Loucy (cell line): Measurements from ENCODE around the gene GSK3B.

ENCODE experiments used
- H2AFZ ChIP-seq: fragments of 200-600 bp; sonication (generic); 2 replicates; pipeline ENCODE4 v1.6.0; 2016; ENCODE audit warnings: antibody characterized with exemption, mild to moderate bottlenecking, low read length, moderate library complexity
- H3F3A ChIP-seq: fragments of 200-600 bp; 2 replicates; pipeline ENCODE4 v1.6.0; 2016; ENCODE audit warnings: antibody characterized with exemption, low read depth, mild to moderate bottlenecking
- H3K27me3 ChIP-seq: fragments of 200-600 bp; sonication (generic); 2 replicates; pipeline ENCODE4 v1.6.1; 2014; ENCODE audit warnings: low read length, mild to moderate bottlenecking; ENCODE audit not compliant: insufficient read depth, poor library complexity, severe bottlenecking
- H3K36me3 ChIP-seq: fragments of 200-600 bp; sonication (generic); 2 replicates; pipeline ENCODE4 v1.6.1; 2016; ENCODE audit warnings: low read length; ENCODE audit not compliant: insufficient read depth
- H3K4me1 ChIP-seq: fragments of 200-600 bp; sonication (generic); 2 replicates; pipeline ENCODE4 v1.5.1; 2014; ENCODE audit warnings: low read length, mild to moderate bottlenecking; ENCODE audit not compliant: insufficient read depth, poor library complexity, severe bottlenecking
- H3K4me2 ChIP-seq: fragments of 200-600 bp; sonication (generic); 2 replicates; pipeline ENCODE4 v1.6.0; 2014; ENCODE audit warnings: antibody characterized with exemption, low read length, low read depth, mild to moderate bottlenecking; ENCODE audit not compliant: poor library complexity, severe bottlenecking
- H3K4me3 ChIP-seq: fragments of 200-600 bp; sonication (generic); 2 replicates; pipeline ENCODE4 v1.5.1; 2014; ENCODE audit warnings: low read length, mild to moderate bottlenecking, mixed read lengths; ENCODE audit not compliant: poor library complexity, severe bottlenecking
- H3K79me2 ChIP-seq: fragments of 200-600 bp; sonication (generic); 2 replicates; pipeline ENCODE4 v1.6.1; 2014; ENCODE audit warnings: low read length; ENCODE audit not compliant: insufficient read depth
- H3K9ac ChIP-seq: fragments of 200-600 bp; sonication (generic); 2 replicates; pipeline ENCODE4 v1.6.0; 2014; ENCODE audit warnings: mild to moderate bottlenecking, low read depth, low read length, moderate library complexity; ENCODE audit not compliant: poor library complexity, severe bottlenecking
- H3K9me2 ChIP-seq: fragments of 200-600 bp; sonication (generic); replicated peaks from 2 replicates; pipeline ENCODE4 v1.6.1; 2016; ENCODE audit warnings: low read depth, low read length, mixed read lengths
- H3K9me3 ChIP-seq: fragments of 200-600 bp; sonication (generic); 2 replicates; pipeline ENCODE4 v1.6.1; 2014; ENCODE audit warnings: mild to moderate bottlenecking, antibody characterized with exemption, low read length, low read depth; ENCODE audit not compliant: insufficient read depth
- H4K20me1 ChIP-seq: fragments of 200-600 bp; sonication (generic); 2 replicates; pipeline ENCODE4 v1.6.0; 2014; ENCODE audit warnings: antibody characterized with exemption, low read length, mild to moderate bottlenecking; ENCODE audit not compliant: insufficient read depth, poor library complexity, severe bottlenecking
- EZH2phosphoT487 ChIP-seq: fragments of 200-600 bp; IDR thresholded peaks from 2 replicates; pipeline ENCODE4 v1.6.1; 2018; ENCODE audit warnings: antibody characterized with exemption, mild to moderate bottlenecking, moderate library complexity, borderline replicate concordance
- TF ChIP-seq, protein P1 (sequence below): fragments of 200-600 bp; sonication (generic); conservative IDR thresholded peaks from 2 replicates; pipeline ENCODE4 v1.5.1; 2014; ENCODE audit warnings: mild to moderate bottlenecking, antibody characterized with exemption, low read length

Gene GSK3B

DNA sequence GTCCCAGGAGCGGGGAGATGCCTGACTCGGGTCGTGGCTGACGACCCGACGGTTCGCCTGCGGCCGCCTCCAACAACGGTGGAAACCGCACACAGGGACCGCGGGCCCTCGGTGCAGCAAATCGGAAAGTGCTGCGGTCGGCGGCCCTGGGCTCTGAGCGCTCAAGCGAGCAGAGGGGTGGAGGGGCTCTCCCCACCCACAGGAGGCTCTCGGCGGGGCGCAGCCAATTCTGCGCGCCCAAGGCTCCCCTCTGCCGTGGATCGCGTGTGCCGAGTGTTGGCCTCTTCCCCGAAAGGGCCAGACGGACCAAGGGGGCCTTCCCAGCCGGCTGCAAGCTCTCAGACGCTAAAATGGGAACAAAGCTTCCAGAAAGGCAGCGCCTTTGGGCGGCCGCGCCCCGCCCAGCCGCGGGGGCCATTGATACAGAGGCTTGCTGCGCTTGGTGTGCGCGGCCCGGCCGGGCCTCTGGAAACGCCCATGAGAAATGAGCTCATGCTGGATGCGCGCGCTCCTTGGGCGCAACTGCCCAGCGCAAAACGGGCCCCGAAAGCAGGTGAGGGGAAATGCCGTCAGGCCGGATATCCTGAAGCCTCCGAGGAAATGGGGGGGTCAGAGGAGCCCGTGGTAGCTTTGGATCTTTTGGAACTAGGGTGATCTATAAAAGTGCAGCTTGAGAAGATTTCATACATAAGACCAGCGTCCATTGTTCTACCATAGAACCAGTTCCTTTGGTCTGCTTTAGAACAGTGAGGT, 1.2 kb upstream of the GSK3B start:
- peaks cover 32% of the 10 kb centered on the region for H4K20me1 ChIP-seq
- no peak overlapping the region for H2AFZ ChIP-seq
- peak overlapping the region; percentile 97 for H3K9ac ChIP-seq
- H3K9me3 ChIP-seq, result no peaks in the 10 kb centered on the region
- H3K4me3 ChIP-seq, result peak overlapping the region; percentile 99
- H3K36me3 ChIP-seq, result 0 out of 2 replicates have a peak, but pooled peaks cover 5% of the 10 kb centered on the region
- no peaks in the 10 kb centered on the region for H3K9me2 ChIP-seq
- H3F3A ChIP-seq, result peaks cover 9% of the 10 kb centered on the region; the same call in 1 of the 2 replicates
- no peak for TF ChIP-seq EZH2phosphoT487
- TF ChIP-seq, protein P1, sequence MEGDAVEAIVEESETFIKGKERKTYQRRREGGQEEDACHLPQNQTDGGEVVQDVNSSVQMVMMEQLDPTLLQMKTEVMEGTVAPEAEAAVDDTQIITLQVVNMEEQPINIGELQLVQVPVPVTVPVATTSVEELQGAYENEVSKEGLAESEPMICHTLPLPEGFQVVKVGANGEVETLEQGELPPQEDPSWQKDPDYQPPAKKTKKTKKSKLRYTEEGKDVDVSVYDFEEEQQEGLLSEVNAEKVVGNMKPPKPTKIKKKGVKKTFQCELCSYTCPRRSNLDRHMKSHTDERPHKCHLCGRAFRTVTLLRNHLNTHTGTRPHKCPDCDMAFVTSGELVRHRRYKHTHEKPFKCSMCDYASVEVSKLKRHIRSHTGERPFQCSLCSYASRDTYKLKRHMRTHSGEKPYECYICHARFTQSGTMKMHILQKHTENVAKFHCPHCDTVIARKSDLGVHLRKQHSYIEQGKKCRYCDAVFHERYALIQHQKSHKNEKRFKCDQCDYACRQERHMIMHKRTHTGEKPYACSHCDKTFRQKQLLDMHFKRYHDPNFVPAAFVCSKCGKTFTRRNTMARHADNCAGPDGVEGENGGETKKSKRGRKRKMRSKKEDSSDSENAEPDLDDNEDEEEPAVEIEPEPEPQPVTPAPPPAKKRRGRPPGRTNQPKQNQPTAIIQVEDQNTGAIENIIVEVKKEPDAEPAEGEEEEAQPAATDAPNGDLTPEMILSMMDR, result no peak
- peak overlapping the region; percentile 82 for H3K4me2 ChIP-seq
- peaks cover 41% of the 10 kb centered on the region for H3K4me1 ChIP-seq
- H3K27me3 ChIP-seq, result no peaks in the 10 kb centered on the region
- peaks cover 62% of the 10 kb centered on the region for H3K79me2 ChIP-seq

DNA sequence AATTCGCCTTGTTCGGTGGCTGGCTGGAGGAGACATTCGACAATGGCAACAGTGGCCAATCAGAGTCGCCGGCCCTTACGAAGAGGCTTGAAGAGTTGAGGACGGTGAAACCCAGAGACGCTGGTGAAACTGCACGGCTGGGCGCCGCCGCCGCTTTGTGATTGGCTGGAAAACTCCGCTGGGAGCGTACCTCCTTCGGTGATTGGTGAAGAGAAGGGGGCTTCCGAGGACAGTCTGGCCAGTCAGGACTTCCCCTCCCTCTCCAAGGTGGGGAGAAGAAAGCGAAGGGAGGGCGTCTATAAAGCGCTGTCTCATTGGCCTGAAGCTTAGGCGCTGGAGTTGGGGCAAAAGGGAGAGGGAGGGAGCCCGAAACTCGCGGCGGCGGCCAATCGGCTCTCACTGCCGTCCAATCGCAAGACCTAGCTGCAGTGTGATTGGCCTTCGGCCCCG, 554 bp upstream of the GSK3B start:
- H4K20me1 ChIP-seq, result peaks cover 38% of the 10 kb centered on the region
- H3K4me3 ChIP-seq, result peak overlapping the region; percentile 99
- H3K9ac ChIP-seq, result peak overlapping the region; percentile 97
- no peaks in the 10 kb centered on the region for H3K9me3 ChIP-seq
- H3F3A ChIP-seq, result peaks cover 9% of the 10 kb centered on the region; the same call in 1 of the 2 replicates
- H3K4me1 ChIP-seq, result peaks cover 46% of the 10 kb centered on the region
- no peaks in the 10 kb centered on the region for H3K9me2 ChIP-seq
- 0 out of 2 replicates have a peak, but pooled peaks cover 5% of the 10 kb centered on the region for H3K36me3 ChIP-seq
- no peak overlapping the region for H2AFZ ChIP-seq
- peaks cover 68% of the 10 kb centered on the region for H3K79me2 ChIP-seq
- no peak overlapping the region for H3K4me2 ChIP-seq
- no peaks in the 10 kb centered on the region for H3K27me3 ChIP-seq
- TF ChIP-seq, protein P1, result no peak
- TF ChIP-seq EZH2phosphoT487, result no peak

DNA sequence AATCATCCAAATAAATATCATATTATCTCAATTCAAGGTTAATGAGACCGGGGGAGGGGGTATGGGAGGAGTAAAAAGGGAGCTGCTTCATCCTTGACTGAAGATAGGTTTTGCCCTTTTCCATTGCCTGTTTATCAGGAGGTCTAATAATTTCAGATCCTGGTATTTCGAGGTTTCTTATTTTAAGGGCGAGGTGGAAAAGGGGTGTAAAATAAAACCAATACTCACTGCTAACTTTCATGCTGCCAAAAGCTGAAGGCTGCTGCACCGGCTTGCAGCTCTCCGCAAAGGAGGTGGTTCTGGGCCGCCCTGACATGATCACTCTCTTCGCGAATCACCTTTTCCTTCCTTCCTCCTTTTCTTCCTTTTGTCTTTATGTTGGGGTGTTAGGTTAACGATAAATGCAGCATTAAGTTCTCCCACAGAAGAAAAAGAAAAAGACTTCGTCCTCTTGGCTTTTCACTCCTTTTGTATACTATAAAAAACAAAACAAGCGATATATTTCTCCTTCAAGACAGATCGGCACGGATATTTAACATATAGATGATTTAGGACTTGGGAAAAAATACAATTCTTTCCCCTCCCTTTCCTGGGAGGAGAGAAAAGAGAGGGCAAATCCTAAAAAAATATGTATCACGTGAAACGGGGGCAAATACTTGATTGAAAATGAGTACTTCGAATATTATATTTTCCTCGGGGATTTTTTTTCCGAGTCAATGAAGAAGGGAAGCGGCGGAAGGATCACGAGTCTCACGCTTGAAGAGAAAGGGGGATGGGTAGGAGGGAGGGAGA, 932 bp downstream of the GSK3B start:
- peaks cover 53% of the 10 kb centered on the region for H4K20me1 ChIP-seq
- peak overlapping the region; percentile 39; the same call in 1 of the 2 replicates for H2AFZ ChIP-seq
- no peaks in the 10 kb centered on the region for H3K9me2 ChIP-seq
- H3K79me2 ChIP-seq, result peaks cover 77% of the 10 kb centered on the region
- H3K4me2 ChIP-seq, result peak overlapping the region; percentile 97
- peaks cover 43% of the 10 kb centered on the region for H3K4me1 ChIP-seq
- no peaks in the 10 kb centered on the region for H3K27me3 ChIP-seq
- H3K36me3 ChIP-seq, result 0 out of 2 replicates have a peak, but pooled peaks cover 5% of the 10 kb centered on the region
- peaks cover 9% of the 10 kb centered on the region; the same call in 1 of the 2 replicates for H3F3A ChIP-seq
- H3K4me3 ChIP-seq, result peak overlapping the region; percentile 99
- no peak for TF ChIP-seq EZH2phosphoT487
- TF ChIP-seq, protein P1, result no peak
- H3K9me3 ChIP-seq, result no peaks in the 10 kb centered on the region
- peak overlapping the region; percentile 97 for H3K9ac ChIP-seq
